HepG2 (cell line): ENCODE results near the gene NABP2. TPM values are rescaled to one million over a fixed set of nuclear protein-coding genes. Genes with fewer than 3 reads are reported as not detected.

Experiments used
- CBX5 ChIP-seq: sonication (generic); formaldehyde crosslinking; IDR thresholded peaks from 2 replicates; pipeline ENCODE4 v1.4.0; 2020; ENCODE audit warnings: missing genetic modification reagents, borderline replicate concordance
- CEBPG ChIP-seq: IDR thresholded peaks from 2 replicates; pipeline ENCODE4 v1.6.1; 2016
- GLI4 ChIP-seq: sonication (generic); formaldehyde crosslinking; IDR thresholded peaks from 2 replicates; pipeline ENCODE4 v1.5.1; 2020; ENCODE audit warnings: missing genetic modification reagents, mild to moderate bottlenecking, moderate library complexity, borderline replicate concordance
- HCFC1 ChIP-seq: fragments of 150-350 bp; IDR thresholded peaks from 2 replicates; pipeline ENCODE4 v1.6.1; 2014; ENCODE audit warnings: low read depth, low read length
- HHEX ChIP-seq: IDR thresholded peaks from 2 replicates; pipeline ENCODE4 v1.6.1; 2016; ENCODE audit warnings: control low read depth
- TERF1 ChIP-seq: sonication (generic); formaldehyde crosslinking; IDR thresholded peaks from 2 replicates; pipeline ENCODE4 v1.8.0; 2022; ENCODE audit warnings: mild to moderate bottlenecking, missing genetic modification reagents, moderate library complexity
- TP53 ChIP-seq: sonication (generic); formaldehyde crosslinking; conservative IDR thresholded peaks from 2 replicates; pipeline ENCODE4 v1.4.0; 2020; ENCODE audit warnings: missing genetic modification reagents
- ZKSCAN1 ChIP-seq: fragments of 150-350 bp; IDR thresholded peaks from 2 replicates; pipeline ENCODE4 v1.6.1; 2014; ENCODE audit warnings: low read length
- ZNF280D ChIP-seq: sonication (generic); formaldehyde crosslinking; IDR thresholded peaks from 2 replicates; pipeline ENCODE4 v1.5.1; 2020; ENCODE audit warnings: mild to moderate bottlenecking, missing genetic modification reagents
- ZNF317 ChIP-seq: sonication (generic); formaldehyde crosslinking; IDR thresholded peaks from 2 replicates; pipeline ENCODE4 v1.5.0; 2020; ENCODE audit warnings: mild to moderate bottlenecking, missing genetic modification reagents
- ZNF382 ChIP-seq: sonication (generic); formaldehyde crosslinking; IDR thresholded peaks from 2 replicates; pipeline ENCODE4 v1.5.0; 2020; ENCODE audit warnings: missing genetic modification reagents, mild to moderate bottlenecking, borderline replicate concordance
- ZNF562 ChIP-seq: sonication (generic); formaldehyde crosslinking; IDR thresholded peaks from 2 replicates; pipeline ENCODE4 v1.8.0; 2022; ENCODE audit warnings: missing genetic modification reagents, borderline replicate concordance
- ZNF660 ChIP-seq: sonication (generic); formaldehyde crosslinking; IDR thresholded peaks from 2 replicates; pipeline ENCODE4 v1.5.1; 2020; ENCODE audit warnings: mild to moderate bottlenecking, low read depth, missing genetic modification reagents, borderline replicate concordance
- ZNF737 ChIP-seq: sonication (generic); formaldehyde crosslinking; IDR thresholded peaks from 2 replicates; pipeline ENCODE4 v1.5.0; 2020; ENCODE audit warnings: missing genetic modification reagents, mild to moderate bottlenecking, borderline replicate concordance
- ZNF772 ChIP-seq: sonication (generic); formaldehyde crosslinking; IDR thresholded peaks from 2 replicates; pipeline ENCODE4 v1.5.0; 2020; ENCODE audit warnings: mild to moderate bottlenecking, missing genetic modification reagents
- ZNF790 ChIP-seq: sonication (generic); formaldehyde crosslinking; IDR thresholded peaks from 2 replicates; pipeline ENCODE4 v1.8.0; 2022; ENCODE audit warnings: missing genetic modification reagents, mild to moderate bottlenecking, borderline replicate concordance
- ZNF879 ChIP-seq: sonication (generic); formaldehyde crosslinking; IDR thresholded peaks from 2 replicates; pipeline ENCODE4 v1.8.1; 2023; ENCODE audit warnings: missing genetic modification reagents
- ZZZ3 ChIP-seq: sonication (generic); formaldehyde crosslinking; IDR thresholded peaks from 2 replicates; pipeline ENCODE4 v1.4.0; 2020; ENCODE audit warnings: missing genetic modification reagents, mild to moderate bottlenecking, borderline replicate concordance
- polyA plus RNA-seq, 8 experiments: library from polyadenylated mRNA; depleted of rRNA in 3 of 8; stranded (reverse) in 7 of 8; unstranded in 1 of 8; fragments of >200 nt; fragmentation: Illumina TruSeq in 4 of 8; extraction: Trizol in 4 of 8; gene quantifications; 2 replicates each; pipeline versions ENCODE4 v1.2.1 to v1.2.3, GENCODE V29; 2011 to 2016; ENCODE audit warnings: low read depth in 4 of 8, missing spikeins in 1 of 8, mixed read lengths in 1 of 8; ENCODE audit not compliant: insufficient read depth in 1 of 8
- total RNA-seq, 5 experiments: library from RNA; depleted of rRNA; stranded (reverse); fragments of >200 nt; fragmentation: Illumina TruSeq; extraction: Trizol; gene quantifications; 2 replicates each; pipeline ENCODE4 v1.2.3, GENCODE V29; 2016; ENCODE audit warnings: low read depth in 1 of 5
- TF ChIP-seq, protein P1 (sequence below): sonication (generic); formaldehyde crosslinking; conservative IDR thresholded peaks from 2 replicates; pipeline ENCODE4 v1.8.0; 2022; ENCODE audit warnings: missing genetic modification reagents
- TF ChIP-seq, protein P2 (sequence below): IDR thresholded peaks from 2 replicates; pipeline ENCODE4 v1.6.1; 2012; ENCODE audit warnings: low read length, improper control_type of control experiment

Gene NABP2
- total and polyA plus RNA-seq, 2 of the 13 experiments (the other 11 are each of a cell fraction or from before 2014, with no cell fraction given): 33.2 to 35.5 TPM

- peak; percentile 89 for TF ChIP-seq ZNF280D (CRISPR knock-in tag)
- TF ChIP-seq HCFC1: peak; percentile 23; the same call in 1 of the 2 replicates
- TF ChIP-seq ZZZ3 (CRISPR knock-in tag): no peak
- TF ChIP-seq ZKSCAN1: no peak
- TF ChIP-seq, protein P1, sequence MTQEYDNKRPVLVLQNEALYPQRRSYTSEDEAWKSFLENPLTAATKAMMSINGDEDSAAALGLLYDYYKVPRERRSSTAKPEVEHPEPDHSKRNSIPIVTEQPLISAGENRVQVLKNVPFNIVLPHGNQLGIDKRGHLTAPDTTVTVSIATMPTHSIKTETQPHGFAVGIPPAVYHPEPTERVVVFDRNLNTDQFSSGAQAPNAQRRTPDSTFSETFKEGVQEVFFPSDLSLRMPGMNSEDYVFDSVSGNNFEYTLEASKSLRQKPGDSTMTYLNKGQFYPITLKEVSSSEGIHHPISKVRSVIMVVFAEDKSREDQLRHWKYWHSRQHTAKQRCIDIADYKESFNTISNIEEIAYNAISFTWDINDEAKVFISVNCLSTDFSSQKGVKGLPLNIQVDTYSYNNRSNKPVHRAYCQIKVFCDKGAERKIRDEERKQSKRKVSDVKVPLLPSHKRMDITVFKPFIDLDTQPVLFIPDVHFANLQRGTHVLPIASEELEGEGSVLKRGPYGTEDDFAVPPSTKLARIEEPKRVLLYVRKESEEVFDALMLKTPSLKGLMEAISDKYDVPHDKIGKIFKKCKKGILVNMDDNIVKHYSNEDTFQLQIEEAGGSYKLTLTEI: no peak
- TF ChIP-seq ZNF562 (CRISPR knock-in tag): no peak
- 0 out of 2 replicates have a peak, but pooled peaks have one; percentile 63 for TF ChIP-seq ZNF790 (CRISPR knock-in tag)
- TF ChIP-seq CEBPG (CRISPR knock-in tag): 0 out of 2 replicates have a peak, but pooled peaks have one; percentile 13
- no peak for TF ChIP-seq ZNF737 (CRISPR knock-in tag)
- no peak for TF ChIP-seq HHEX
- no peak for TF ChIP-seq ZNF879 (CRISPR knock-in tag)
- TF ChIP-seq ZNF382: no peak
- no peak for TF ChIP-seq GLI4
- TF ChIP-seq ZNF317 (CRISPR knock-in tag): no peak
- TF ChIP-seq TERF1 (CRISPR knock-in tag): no peak
- TF ChIP-seq TP53: 0 out of 2 replicates have a peak, but pooled peaks have one; percentile 53
- TF ChIP-seq, protein P2, sequence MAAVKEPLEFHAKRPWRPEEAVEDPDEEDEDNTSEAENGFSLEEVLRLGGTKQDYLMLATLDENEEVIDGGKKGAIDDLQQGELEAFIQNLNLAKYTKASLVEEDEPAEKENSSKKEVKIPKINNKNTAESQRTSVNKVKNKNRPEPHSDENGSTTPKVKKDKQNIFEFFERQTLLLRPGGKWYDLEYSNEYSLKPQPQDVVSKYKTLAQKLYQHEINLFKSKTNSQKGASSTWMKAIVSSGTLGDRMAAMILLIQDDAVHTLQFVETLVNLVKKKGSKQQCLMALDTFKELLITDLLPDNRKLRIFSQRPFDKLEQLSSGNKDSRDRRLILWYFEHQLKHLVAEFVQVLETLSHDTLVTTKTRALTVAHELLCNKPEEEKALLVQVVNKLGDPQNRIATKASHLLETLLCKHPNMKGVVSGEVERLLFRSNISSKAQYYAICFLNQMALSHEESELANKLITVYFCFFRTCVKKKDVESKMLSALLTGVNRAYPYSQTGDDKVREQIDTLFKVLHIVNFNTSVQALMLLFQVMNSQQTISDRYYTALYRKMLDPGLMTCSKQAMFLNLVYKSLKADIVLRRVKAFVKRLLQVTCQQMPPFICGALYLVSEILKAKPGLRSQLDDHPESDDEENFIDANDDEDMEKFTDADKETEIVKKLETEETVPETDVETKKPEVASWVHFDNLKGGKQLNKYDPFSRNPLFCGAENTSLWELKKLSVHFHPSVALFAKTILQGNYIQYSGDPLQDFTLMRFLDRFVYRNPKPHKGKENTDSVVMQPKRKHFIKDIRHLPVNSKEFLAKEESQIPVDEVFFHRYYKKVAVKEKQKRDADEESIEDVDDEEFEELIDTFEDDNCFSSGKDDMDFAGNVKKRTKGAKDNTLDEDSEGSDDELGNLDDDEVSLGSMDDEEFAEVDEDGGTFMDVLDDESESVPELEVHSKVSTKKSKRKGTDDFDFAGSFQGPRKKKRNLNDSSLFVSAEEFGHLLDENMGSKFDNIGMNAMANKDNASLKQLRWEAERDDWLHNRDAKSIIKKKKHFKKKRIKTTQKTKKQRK: no peak
- no peak for TF ChIP-seq ZNF660 (CRISPR knock-in tag)
- TF ChIP-seq CBX5: no peak
- no peak for TF ChIP-seq ZNF772 (CRISPR knock-in tag)
Observed at GRCh38 chr12:56189918-56190694, 34.0 kb upstream of the NABP2 start (continued).
